Kidney epithelial cell (primary cell): Measurements from ENCODE around the gene GNAT2. TPM values are rescaled to one million over a fixed set of nuclear protein-coding genes. Genes with fewer than 3 reads are reported as not detected.

Experiments
- DNase-seq: peaks from one replicate; pipeline ENCODE4 v3.0.0-alpha.2; 2010; ENCODE audit warnings: low read depth
- H3K27me3 ChIP-seq: 2 replicates; pipeline ENCODE4 v1.6.0; 2011; ENCODE audit warnings: low read length; ENCODE audit not compliant: control insufficient read depth, insufficient read depth
- H3K36me3 ChIP-seq: 2 replicates; pipeline ENCODE4 v1.5.1; 2011; ENCODE audit warnings: low read length; ENCODE audit not compliant: control insufficient read depth, insufficient read depth
- H3K4me3 ChIP-seq: 2 replicates; pipeline ENCODE4 v1.5.1; 2011; ENCODE audit warnings: low read depth, mild to moderate bottlenecking, control low read depth, low read length
- total RNA-seq: library from RNA; depleted of rRNA; stranded (reverse); fragments of >200 nt; gene quantifications from 2 replicates; pipeline ENCODE4 v1.2.3, GENCODE V29; 2015
- TF ChIP-seq, protein P1 (sequence below): IDR thresholded peaks from 2 replicates; pipeline ENCODE4 v1.5.1; 2011; ENCODE audit warnings: mild to moderate bottlenecking, moderate library complexity, low read length, control low read depth, inconsistent platforms; ENCODE audit not compliant: insufficient read depth, poor library complexity, severe bottlenecking

The GNAT2 gene
- total RNA-seq, 1 donor from 2014 or later: not detected

GRCh38 chr1:109631513-109632505 lies 12.4 kb upstream of the GNAT2 start:
- H3K27me3 ChIP-seq: no peaks in the 10 kb centered on the region
- no peak overlapping the region for H3K4me3 ChIP-seq
- peaks cover 15% of the 10 kb centered on the region for H3K36me3 ChIP-seq
- TF ChIP-seq, protein P1, sequence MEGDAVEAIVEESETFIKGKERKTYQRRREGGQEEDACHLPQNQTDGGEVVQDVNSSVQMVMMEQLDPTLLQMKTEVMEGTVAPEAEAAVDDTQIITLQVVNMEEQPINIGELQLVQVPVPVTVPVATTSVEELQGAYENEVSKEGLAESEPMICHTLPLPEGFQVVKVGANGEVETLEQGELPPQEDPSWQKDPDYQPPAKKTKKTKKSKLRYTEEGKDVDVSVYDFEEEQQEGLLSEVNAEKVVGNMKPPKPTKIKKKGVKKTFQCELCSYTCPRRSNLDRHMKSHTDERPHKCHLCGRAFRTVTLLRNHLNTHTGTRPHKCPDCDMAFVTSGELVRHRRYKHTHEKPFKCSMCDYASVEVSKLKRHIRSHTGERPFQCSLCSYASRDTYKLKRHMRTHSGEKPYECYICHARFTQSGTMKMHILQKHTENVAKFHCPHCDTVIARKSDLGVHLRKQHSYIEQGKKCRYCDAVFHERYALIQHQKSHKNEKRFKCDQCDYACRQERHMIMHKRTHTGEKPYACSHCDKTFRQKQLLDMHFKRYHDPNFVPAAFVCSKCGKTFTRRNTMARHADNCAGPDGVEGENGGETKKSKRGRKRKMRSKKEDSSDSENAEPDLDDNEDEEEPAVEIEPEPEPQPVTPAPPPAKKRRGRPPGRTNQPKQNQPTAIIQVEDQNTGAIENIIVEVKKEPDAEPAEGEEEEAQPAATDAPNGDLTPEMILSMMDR: no peak
- DNase-seq: no peak

DNA sequence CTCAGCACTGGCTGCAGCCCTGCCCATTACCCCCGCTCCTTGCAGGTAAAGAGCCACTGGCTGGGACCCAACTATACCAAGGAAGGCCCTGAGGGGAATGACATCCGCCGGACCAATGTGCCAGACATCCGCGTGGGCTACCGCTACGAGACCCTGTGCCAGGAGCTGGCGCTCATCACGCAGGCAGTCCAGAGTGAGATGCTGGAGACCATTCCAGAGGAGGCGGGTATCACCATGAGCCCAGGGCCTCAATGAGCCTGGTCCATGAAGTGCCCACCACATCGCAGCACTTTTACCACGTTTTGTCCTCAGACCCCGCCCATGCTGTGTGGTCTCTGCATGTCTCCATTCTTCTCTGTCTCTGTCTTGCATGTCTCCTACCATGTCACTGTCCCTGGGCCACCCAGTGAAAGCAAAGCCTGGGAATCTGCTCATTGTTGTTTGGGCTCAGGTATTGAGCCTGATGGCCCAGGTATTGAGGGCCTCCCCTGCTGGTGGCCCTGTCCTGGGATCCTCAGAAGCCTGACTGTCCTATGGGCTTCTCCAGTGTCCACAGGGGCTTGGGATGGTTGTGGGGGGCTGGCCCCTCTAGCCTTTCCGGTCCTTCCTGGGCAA lies 11.6 kb upstream of the GNAT2 start:
- no peak for DNase-seq
- H3K36me3 ChIP-seq: peaks cover 15% of the 10 kb centered on the region
- H3K27me3 ChIP-seq: no peaks in the 10 kb centered on the region
- no peak overlapping the region for H3K4me3 ChIP-seq
- TF ChIP-seq, protein P1: no peak

- TF ChIP-seq, protein P1: peak; percentile 8
- DNase-seq: no peak
- no peak overlapping the region for H3K4me3 ChIP-seq
- no peaks in the 10 kb centered on the region for H3K27me3 ChIP-seq
- peaks cover 15% of the 10 kb centered on the region for H3K36me3 ChIP-seq
Measured at GRCh38 chr1:109630081-109630897, 10.9 kb upstream of the GNAT2 start.

DNA sequence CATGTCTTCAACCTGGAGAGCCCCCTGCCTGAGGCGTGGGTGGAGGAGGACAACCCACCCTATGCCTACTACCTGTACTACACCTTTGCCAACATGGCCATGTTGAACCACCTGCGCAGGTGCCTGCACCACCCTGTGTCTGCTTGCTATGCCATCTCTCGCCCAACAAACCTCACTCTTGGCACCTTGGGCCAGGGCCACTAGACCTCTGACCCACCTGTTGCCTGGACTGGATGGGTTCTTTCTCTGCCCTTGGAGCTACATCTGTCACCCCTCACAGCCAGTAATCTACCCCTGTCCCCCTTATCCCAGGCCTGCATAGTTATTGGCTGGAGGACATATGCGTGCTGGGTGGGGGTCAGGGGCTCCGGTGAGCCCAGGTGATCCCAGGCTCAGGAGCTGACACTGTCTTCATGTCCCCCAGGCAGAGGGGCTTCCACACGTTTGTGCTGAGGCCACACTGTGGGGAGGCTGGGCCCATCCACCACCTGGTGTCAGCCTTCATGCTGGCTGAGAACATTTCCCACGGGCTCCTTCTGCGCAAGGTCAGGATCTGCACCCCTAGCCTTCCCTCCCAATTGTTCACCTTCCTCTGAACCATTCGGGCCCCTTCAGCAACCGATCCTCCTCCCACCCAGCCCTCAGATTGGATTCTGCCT lies 10.1 kb upstream of the GNAT2 start:
- peaks cover 15% of the 10 kb centered on the region for H3K36me3 ChIP-seq

More for the DNA sequence above, 10.1 kb upstream of the GNAT2 start:
- DNase-seq: no peak
- TF ChIP-seq, protein P1: no peak
- Histone ChIP-seq H3K27me3 (no peaks in the 10 kb centered on the region), H3K4me3 (no peak overlapping the region)
